HepG2 (cell line): Measurements from ENCODE around the gene BACE1-AS. TPM values are rescaled to one million over a fixed set of nuclear protein-coding genes. Genes with fewer than 3 reads are reported as not detected.

Experiments used
- AGO2 ChIP-seq: fragments of 200-400 bp; formaldehyde crosslinking; optimal IDR thresholded peaks from 2 replicates; pipeline ENCODE3; 2017; ENCODE audit warnings: mild to moderate bottlenecking, low read depth, low read length, moderate library complexity
- EHMT2 ChIP-seq: fragments of 200-600 bp; sonication (generic); IDR thresholded peaks from 2 replicates; pipeline ENCODE4 v1.7.0; 2017; ENCODE audit warnings: antibody characterized with exemption, low read depth, low read length, borderline replicate concordance
- HIVEP1 ChIP-seq: sonication (generic); formaldehyde crosslinking; IDR thresholded peaks from 2 replicates; pipeline ENCODE4 v1.4.0; 2020; ENCODE audit warnings: mild to moderate bottlenecking, missing genetic modification reagents
- KAT8 ChIP-seq: IDR thresholded peaks from 2 replicates; pipeline ENCODE4 v1.6.1; 2016; ENCODE audit warnings: missing genetic modification reagents, missing compliant biosample characterization
- KLF16 ChIP-seq, 2 experiments: sonication (generic) in 1 of 2; formaldehyde crosslinking in 1 of 2; IDR thresholded peaks; 2 replicates each; pipeline versions ENCODE4 v1.6.1 to v1.8.0; 2016 to 2023; ENCODE audit warnings: missing genetic modification reagents in 2 of 2, missing compliant biosample characterization in 1 of 2
- PITX1 ChIP-seq: sonication (generic); formaldehyde crosslinking; IDR thresholded peaks from 2 replicates; pipeline ENCODE4 v1.5.1; 2020; ENCODE audit warnings: mild to moderate bottlenecking, missing genetic modification reagents
- SP1 ChIP-seq, 2 experiments: fragments of 450-650 bp in 1 of 2; sonication (generic) in 1 of 2; formaldehyde crosslinking in 1 of 2; IDR thresholded peaks; 2 replicates each; pipeline versions ENCODE4 v1.4.0 to v1.6.1; 2016 to 2020; ENCODE audit warnings: missing genetic modification reagents in 1 of 2
- ZKSCAN8 ChIP-seq: IDR thresholded peaks from 2 replicates; pipeline ENCODE4 v1.6.1; 2016; ENCODE audit warnings: borderline replicate concordance, missing genetic modification reagents, missing compliant biosample characterization
- ZNF138 ChIP-seq: sonication (generic); formaldehyde crosslinking; IDR thresholded peaks from 2 replicates; pipeline ENCODE4 v1.5.0; 2020; ENCODE audit warnings: mild to moderate bottlenecking, low read depth, missing genetic modification reagents
- ZNF160 ChIP-seq: sonication (generic); formaldehyde crosslinking; IDR thresholded peaks from 2 replicates; pipeline ENCODE4 v1.8.0; 2022; ENCODE audit warnings: mild to moderate bottlenecking, inconsistent platforms, missing genetic modification reagents
- ZNF317 ChIP-seq: sonication (generic); formaldehyde crosslinking; IDR thresholded peaks from 2 replicates; pipeline ENCODE4 v1.5.0; 2020; ENCODE audit warnings: mild to moderate bottlenecking, missing genetic modification reagents
- ZNF556 ChIP-seq: sonication (generic); formaldehyde crosslinking; IDR thresholded peaks from 2 replicates; pipeline ENCODE4 v1.4.0; 2020; ENCODE audit warnings: mild to moderate bottlenecking, missing genetic modification reagents, borderline replicate concordance
- polyA plus RNA-seq, 8 experiments: library from polyadenylated mRNA; depleted of rRNA in 3 of 8; stranded (reverse) in 7 of 8; unstranded in 1 of 8; fragments of >200 nt; fragmentation: Illumina TruSeq in 4 of 8; extraction: Trizol in 4 of 8; gene quantifications; 2 replicates each; pipeline versions ENCODE4 v1.2.1 to v1.2.3, GENCODE V29; 2011 to 2016; ENCODE audit warnings: low read depth in 4 of 8, missing spikeins in 1 of 8, mixed read lengths in 1 of 8; ENCODE audit not compliant: insufficient read depth in 1 of 8
- total RNA-seq, 5 experiments: library from RNA; depleted of rRNA; stranded (reverse); fragments of >200 nt; fragmentation: Illumina TruSeq; extraction: Trizol; gene quantifications; 2 replicates each; pipeline ENCODE4 v1.2.3, GENCODE V29; 2016; ENCODE audit warnings: low read depth in 1 of 5
- TF ChIP-seq, protein P1 (sequence below): IDR thresholded peaks from 2 replicates; pipeline ENCODE4 v1.6.1; 2016; ENCODE audit warnings: missing biosample characterization, missing genetic modification reagents, low read depth
- TF ChIP-seq, protein P2 (sequence below): sonication (generic); formaldehyde crosslinking; IDR thresholded peaks from 2 replicates; pipeline ENCODE4 v1.4.0; 2020; ENCODE audit warnings: mild to moderate bottlenecking, missing genetic modification reagents
- TF ChIP-seq, protein P3 (sequence below): sonication (generic); formaldehyde crosslinking; IDR thresholded peaks from 2 replicates; pipeline ENCODE4 v1.4.0; 2020; ENCODE audit warnings: low read depth, missing genetic modification reagents
- TF ChIP-seq, protein P4 (sequence below): sonication (generic); formaldehyde crosslinking; IDR thresholded peaks from 2 replicates; pipeline ENCODE4 v1.8.0; 2022; ENCODE audit warnings: missing genetic modification reagents, mild to moderate bottlenecking, borderline replicate concordance
- TF ChIP-seq, protein P5 (sequence below): sonication (generic); formaldehyde crosslinking; IDR thresholded peaks from 2 replicates; pipeline ENCODE4 v1.4.0; 2020; ENCODE audit warnings: missing genetic modification reagents

Gene BACE1-AS
- total and polyA plus RNA-seq, 2 of the 13 experiments (the other 11 are each of a cell fraction or from before 2014, with no cell fraction given): 2.0 to 3.9 TPM

DNA sequence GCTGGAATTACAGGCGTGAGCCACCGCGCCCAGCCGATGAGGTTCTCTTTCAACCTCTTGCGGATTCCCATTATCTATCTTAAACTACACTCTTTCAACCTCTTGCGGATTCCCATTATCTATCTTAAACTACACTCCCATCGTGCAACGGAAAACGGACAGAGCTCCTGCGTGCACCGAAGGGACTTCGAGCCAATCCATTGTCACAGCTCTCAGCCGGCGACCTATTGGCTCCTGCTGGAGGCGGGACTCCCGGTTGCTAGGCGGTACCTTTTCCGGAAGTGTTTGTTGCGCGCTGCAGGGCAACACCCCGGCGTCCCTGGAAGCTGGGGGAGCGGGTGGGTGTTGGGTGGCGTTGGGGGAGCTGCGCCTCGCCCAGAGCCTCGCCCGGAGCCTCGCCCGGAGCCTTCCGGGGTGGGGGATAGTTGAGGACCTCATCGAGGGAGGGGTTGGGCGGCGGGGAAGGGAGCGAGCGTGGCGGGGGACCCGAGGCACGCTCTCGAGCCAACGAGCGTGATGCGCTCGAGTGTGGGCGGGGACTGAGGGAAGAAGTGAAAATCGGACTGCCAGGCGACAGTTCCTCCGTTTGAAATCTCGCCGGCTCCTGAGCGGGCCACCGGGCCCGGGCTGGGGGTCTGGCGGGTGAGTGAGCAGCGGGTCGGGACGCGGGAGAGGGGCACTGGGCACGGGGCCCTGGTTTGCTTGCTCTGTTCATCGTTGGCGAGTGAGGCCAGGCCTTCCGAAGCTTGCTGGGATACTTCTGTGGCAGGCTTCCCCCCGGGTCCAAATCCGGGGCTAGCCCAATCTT lies 36.6 kb downstream of the BACE1-AS start, which contains the start of gene CEP164 (continued):
- TF ChIP-seq, protein P1, sequence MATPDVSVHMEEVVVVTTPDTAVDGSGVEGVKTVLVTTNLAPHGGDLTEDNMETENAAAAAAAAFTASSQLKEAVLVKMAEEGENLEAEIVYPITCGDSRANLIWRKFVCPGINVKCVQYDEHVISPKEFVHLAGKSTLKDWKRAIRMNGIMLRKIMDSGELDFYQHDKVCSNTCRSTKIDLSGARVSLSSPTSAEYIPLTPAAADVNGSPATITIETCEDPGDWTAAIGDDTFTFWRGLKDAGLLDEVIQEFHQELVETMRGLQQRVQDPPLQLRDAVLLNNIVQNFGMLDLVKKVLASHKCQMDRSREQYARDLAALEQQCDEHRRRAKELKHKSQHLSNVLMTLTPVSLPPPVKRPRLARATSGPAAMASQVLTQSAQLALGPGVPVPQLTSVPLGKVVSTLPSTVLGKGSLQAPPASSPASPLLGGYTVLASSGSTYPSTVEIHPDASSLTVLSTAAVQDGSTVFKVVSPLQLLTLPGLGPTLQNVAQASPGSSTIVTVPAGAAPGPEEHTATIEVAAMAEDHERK (CRISPR knock-in tag): peak; percentile 54; the same call in 1 of the 2 replicates
- TF ChIP-seq EHMT2 (0 out of 2 replicates have a peak, but pooled peaks have one; percentile 67), ZNF317 (0 out of 2 replicates have a peak, but pooled peaks have one; percentile 51), ZKSCAN8 (CRISPR knock-in tag) (peak; percentile 19; the same call in 1 of the 2 replicates), KAT8 (CRISPR knock-in tag) (peak; percentile 57; the same call in 1 of the 2 replicates), KLF16 (CRISPR knock-in tag; IDR thresholded peaks at IDR 0.05) (peak in 1 of 2 experiments; percentile 18; a peak in 1 of 4 replicates), ZNF556 (no peak), ZNF138 (CRISPR knock-in tag) (peak; percentile 71; the same call in 1 of the 2 replicates), ZNF160 (CRISPR knock-in tag) (no peak), AGO2 (peak; percentile 74), HIVEP1 (CRISPR knock-in tag) (peak; percentile 81), SP1 (IDR thresholded peaks at IDR 0.05) (no peak), SP1 (CRISPR knock-in tag; IDR thresholded peaks at IDR 0.05) (peak; percentile 50; the same call in 1 of the 2 replicates), PITX1 (CRISPR knock-in tag) (0 out of 2 replicates have a peak, but pooled peaks have one; percentile 21)
- TF ChIP-seq, protein P2, sequence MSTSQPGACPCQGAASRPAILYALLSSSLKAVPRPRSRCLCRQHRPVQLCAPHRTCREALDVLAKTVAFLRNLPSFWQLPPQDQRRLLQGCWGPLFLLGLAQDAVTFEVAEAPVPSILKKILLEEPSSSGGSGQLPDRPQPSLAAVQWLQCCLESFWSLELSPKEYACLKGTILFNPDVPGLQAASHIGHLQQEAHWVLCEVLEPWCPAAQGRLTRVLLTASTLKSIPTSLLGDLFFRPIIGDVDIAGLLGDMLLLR (CRISPR knock-in tag): peak; percentile 79; the same call in 1 of the 2 replicates
- TF ChIP-seq, protein P3, sequence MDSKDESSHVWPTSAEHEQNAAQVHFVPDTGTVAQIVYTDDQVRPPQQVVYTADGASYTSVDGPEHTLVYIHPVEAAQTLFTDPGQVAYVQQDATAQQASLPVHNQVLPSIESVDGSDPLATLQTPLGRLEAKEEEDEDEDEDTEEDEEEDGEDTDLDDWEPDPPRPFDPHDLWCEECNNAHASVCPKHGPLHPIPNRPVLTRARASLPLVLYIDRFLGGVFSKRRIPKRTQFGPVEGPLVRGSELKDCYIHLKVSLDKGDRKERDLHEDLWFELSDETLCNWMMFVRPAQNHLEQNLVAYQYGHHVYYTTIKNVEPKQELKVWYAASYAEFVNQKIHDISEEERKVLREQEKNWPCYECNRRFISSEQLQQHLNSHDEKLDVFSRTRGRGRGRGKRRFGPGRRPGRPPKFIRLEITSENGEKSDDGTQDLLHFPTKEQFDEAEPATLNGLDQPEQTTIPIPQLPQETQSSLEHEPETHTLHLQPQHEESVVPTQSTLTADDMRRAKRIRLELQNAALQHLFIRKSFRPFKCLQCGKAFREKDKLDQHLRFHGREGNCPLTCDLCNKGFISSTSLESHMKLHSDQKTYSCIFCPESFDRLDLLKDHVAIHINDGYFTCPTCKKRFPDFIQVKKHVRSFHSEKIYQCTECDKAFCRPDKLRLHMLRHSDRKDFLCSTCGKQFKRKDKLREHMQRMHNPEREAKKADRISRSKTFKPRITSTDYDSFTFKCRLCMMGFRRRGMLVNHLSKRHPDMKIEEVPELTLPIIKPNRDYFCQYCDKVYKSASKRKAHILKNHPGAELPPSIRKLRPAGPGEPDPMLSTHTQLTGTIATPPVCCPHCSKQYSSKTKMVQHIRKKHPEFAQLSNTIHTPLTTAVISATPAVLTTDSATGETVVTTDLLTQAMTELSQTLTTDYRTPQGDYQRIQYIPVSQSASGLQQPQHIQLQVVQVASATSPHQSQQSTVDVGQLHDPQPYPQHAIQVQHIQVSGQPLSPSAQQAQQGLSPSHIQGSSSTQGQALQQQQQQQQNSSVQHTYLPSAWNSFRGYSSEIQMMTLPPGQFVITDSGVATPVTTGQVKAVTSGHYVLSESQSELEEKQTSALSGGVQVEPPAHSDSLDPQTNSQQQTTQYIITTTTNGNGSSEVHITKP (CRISPR knock-in tag): 0 out of 2 replicates have a peak, but pooled peaks have one; percentile 18
- TF ChIP-seq, protein P4, sequence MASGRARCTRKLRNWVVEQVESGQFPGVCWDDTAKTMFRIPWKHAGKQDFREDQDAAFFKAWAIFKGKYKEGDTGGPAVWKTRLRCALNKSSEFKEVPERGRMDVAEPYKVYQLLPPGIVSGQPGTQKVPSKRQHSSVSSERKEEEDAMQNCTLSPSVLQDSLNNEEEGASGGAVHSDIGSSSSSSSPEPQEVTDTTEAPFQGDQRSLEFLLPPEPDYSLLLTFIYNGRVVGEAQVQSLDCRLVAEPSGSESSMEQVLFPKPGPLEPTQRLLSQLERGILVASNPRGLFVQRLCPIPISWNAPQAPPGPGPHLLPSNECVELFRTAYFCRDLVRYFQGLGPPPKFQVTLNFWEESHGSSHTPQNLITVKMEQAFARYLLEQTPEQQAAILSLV (CRISPR knock-in tag): peak; percentile 61; the same call in 1 of the 2 replicates
- TF ChIP-seq, protein P5, sequence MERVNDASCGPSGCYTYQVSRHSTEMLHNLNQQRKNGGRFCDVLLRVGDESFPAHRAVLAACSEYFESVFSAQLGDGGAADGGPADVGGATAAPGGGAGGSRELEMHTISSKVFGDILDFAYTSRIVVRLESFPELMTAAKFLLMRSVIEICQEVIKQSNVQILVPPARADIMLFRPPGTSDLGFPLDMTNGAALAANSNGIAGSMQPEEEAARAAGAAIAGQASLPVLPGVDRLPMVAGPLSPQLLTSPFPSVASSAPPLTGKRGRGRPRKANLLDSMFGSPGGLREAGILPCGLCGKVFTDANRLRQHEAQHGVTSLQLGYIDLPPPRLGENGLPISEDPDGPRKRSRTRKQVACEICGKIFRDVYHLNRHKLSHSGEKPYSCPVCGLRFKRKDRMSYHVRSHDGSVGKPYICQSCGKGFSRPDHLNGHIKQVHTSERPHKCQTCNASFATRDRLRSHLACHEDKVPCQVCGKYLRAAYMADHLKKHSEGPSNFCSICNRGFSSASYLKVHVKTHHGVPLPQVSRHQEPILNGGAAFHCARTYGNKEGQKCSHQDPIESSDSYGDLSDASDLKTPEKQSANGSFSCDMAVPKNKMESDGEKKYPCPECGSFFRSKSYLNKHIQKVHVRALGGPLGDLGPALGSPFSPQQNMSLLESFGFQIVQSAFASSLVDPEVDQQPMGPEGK: peak; percentile 82
